IPS-18a (cell line): ENCODE results near the gene GPATCH8.

ENCODE experiments used
- H3K27ac ChIP-seq: one replicate; pipeline ENCODE4 v1.5.1; 2013; ENCODE audit warnings: low read length
- H3K27me3 ChIP-seq: one replicate; pipeline ENCODE4 v1.6.1; 2013; ENCODE audit warnings: mild to moderate bottlenecking, low read length; ENCODE audit not compliant: control insufficient read depth, insufficient read depth
- H3K36me3 ChIP-seq: one replicate; pipeline ENCODE4 v1.6.1; 2013; ENCODE audit warnings: low read depth, low read length; ENCODE audit not compliant: control insufficient read depth
- H3K4me1 ChIP-seq: one replicate; pipeline ENCODE4 v1.6.1; 2013; ENCODE audit warnings: low read depth, low read length; ENCODE audit not compliant: control insufficient read depth
- H3K4me3 ChIP-seq: one replicate; pipeline ENCODE4 v1.5.1; 2013; ENCODE audit warnings: low read length
- H3K9ac ChIP-seq: one replicate; pipeline ENCODE4 v1.6.1; 2013; ENCODE audit warnings: mild to moderate bottlenecking, low read length, moderate library complexity
- H3K9me3 ChIP-seq: one replicate; pipeline ENCODE4 v1.6.1; 2013; ENCODE audit warnings: low read depth, low read length; ENCODE audit not compliant: control insufficient read depth

Gene GPATCH8

DNA sequence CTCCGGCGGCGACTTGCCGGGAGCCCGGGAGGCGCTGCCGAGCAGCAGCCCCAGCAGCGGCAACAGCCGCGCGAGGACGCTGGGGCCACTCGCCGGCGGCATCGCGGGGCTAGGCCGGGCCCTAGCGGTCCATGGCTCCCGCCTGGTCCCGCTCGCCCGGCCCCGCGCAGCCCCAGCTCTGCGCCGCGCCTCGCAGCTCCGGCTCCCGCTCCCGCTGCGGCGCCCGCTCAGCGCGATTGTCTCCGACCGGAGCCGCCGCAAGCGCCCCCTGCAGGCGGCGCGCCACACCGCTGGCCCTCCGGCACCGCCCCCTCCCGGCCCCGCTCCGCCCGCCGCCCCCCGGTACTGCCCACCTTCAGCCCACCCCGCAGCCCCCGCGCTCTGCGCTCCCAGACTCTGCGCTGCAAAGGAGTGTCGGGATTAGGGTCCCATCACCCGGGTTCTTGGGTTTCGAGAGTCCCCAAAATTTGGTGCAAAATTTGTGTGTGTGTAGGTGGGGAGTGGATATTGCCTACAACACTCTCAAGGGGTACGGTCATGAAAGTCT, 139.5 kb downstream of the GPATCH8 start, which contains the start of gene FAM171A2:
TSS of gene FAM171A2 (minus strand) at position 241 of the 547 bp plus-strand sequence. CDS start at position 102, 139 bp downstream.
- Histone ChIP-seq H3K9me3 (no peaks in the 10 kb centered on the region), H3K4me3 (peak within 1 kb of the TSS; percentile 75), H3K27ac (no peak within 1 kb of the TSS), H3K4me1 (peaks cover 21% of the 10 kb centered on the region), H3K36me3 (peaks cover 6% of the 10 kb centered on the region), H3K27me3 (peaks cover 21% of the 10 kb centered on the region), H3K9ac (peak within 1 kb of the TSS; percentile 69)

DNA sequence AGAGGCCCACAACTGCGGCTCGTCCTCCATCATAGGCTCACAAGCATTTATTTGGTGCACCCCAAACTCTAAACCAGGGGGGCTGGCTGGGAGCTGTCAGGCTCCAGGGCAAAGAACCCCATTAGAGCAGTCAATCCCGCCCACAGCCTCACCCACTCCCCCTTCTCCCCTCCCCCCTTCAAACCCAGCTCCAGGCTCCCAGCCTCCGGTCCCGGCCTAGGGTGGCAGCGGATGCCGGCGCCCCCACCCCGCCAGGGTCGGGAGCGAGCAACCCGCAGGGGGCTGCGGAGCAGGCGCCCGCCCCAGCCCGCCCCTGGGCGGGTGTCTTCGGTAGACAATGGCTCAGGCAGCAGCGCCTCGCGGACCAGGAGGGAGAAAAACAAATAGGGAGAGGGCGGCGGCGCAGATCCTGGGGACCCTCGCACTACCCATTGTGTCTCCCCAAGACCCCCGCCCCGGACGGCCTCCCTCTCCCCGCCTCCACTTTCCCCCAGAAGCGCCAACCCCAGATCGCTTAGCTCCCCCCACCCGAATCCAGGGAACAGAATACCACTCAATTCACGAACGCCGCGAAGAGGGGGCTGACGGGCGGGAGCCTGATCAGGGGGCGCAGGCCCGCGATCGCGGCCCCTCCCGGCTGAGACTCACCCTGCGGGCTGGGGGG, 140.1 kb downstream of the GPATCH8 start:
- Histone ChIP-seq H3K9ac (peak overlapping the region; percentile 69), H3K4me3 (peak overlapping the region; percentile 75), H3K36me3 (peaks cover 6% of the 10 kb centered on the region), H3K27ac (no peak overlapping the region), H3K4me1 (peaks cover 21% of the 10 kb centered on the region), H3K9me3 (no peaks in the 10 kb centered on the region), H3K27me3 (peaks cover 21% of the 10 kb centered on the region)

DNA sequence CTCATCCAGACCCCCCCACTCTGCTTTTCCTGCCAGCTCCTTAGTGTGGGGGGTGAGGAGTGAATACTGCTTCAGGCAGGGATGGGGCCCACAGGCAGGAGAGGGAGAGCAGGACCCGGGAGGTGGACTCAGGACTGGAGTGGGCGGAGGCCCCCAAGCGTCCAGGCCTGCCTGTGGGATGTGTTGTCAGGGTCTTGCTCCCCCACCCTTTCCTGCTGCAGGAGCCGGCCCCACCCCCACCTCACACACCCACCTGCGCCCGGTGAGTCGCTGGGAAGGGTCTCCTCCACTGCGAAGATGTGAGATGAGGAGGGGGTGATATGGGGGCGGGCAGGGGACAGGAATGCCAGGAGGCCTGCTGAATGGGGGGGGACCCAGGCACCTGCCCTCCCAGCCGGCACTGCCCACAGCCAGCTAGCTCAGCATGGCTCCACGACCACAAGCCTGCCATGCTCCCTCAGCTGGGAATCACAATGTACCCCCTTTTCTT, 140.7 kb downstream of the GPATCH8 start:
- H3K36me3 ChIP-seq: peaks cover 6% of the 10 kb centered on the region
- peaks cover 21% of the 10 kb centered on the region for H3K4me1 ChIP-seq
- peak overlapping the region; percentile 75 for H3K4me3 ChIP-seq
- peaks cover 21% of the 10 kb centered on the region for H3K27me3 ChIP-seq
- no peaks in the 10 kb centered on the region for H3K9me3 ChIP-seq
- peak overlapping the region; percentile 69 for H3K9ac ChIP-seq
- no peak overlapping the region for H3K27ac ChIP-seq

DNA sequence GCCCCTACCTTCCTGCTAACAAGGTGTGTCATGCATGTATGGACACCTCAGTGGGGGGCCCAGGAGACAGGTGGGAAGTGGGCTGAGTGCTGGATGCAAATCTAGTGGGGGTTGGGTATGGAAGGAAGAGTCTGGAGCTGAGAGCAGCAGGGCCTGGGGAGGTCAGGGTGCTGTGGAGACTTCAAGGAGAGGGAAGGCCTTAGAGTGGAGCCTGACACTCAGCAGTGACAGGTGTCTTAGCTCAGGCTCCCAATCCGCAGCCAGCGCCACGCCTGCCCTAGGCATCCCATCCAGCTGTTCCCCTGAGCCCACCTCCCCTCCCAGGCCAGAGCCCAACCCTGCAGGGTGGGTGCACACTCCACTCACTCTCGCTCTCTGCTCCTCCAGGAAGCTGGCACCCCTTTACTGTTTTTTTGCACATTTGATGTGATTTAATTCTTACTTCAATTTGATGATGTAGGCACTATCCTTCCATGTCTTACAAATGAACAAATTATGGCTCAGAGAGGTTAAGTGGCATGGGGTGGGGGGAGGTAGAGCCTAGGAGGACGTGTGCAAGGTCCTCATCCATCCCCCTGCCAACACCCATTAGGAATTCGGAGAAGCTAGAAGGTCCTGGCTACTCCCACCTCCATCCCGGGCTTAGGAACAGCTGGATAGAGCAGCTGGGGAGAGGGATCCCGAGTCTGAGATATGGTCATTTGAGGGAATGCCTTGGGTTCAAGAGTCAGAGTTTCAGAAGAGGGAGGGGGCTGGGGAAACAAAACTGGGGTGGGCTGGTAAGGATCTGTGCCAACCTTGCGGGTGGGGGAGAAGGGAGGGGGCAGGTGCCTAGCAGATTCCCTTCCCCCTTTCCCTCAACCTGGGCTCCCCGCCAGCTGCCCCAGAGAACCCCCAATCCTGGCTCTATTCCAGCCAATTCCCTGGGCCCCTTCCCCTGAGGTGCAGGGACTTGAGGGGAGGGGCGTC, 141.6 kb downstream of the GPATCH8 start:
- Histone ChIP-seq H3K27ac (no peak overlapping the region), H3K27me3 (peaks cover 21% of the 10 kb centered on the region), H3K9me3 (no peaks in the 10 kb centered on the region), H3K4me3 (peak overlapping the region; percentile 75), H3K36me3 (peaks cover 6% of the 10 kb centered on the region), H3K9ac (no peak overlapping the region), H3K4me1 (peaks cover 21% of the 10 kb centered on the region)

DNA sequence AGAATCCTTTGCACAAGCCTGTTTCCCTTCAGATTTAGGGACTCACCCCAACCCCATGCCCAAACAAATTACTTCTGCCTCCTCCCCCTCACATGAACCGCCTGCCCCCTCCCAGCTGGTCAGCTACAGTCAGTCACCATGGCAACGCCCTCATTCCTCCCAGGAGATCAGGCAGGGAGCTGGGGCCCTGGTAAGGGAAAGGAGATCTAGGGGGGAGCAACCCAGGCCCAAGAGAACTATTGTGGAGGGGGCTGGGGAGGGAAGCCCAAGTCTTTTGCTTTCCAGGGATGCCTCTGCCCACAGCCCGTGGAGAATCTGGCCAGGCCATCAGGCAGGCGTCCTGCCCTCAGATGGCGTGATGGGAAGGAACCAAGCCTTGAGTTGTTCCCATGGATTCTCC, 142.4 kb downstream of the GPATCH8 start:
- Histone ChIP-seq H3K27me3 (peaks cover 19% of the 10 kb centered on the region), H3K4me3 (peak overlapping the region; percentile 19), H3K4me1 (peaks cover 21% of the 10 kb centered on the region), H3K27ac (no peak overlapping the region), H3K9me3 (no peaks in the 10 kb centered on the region), H3K9ac (no peak overlapping the region), H3K36me3 (peaks cover 6% of the 10 kb centered on the region)

DNA sequence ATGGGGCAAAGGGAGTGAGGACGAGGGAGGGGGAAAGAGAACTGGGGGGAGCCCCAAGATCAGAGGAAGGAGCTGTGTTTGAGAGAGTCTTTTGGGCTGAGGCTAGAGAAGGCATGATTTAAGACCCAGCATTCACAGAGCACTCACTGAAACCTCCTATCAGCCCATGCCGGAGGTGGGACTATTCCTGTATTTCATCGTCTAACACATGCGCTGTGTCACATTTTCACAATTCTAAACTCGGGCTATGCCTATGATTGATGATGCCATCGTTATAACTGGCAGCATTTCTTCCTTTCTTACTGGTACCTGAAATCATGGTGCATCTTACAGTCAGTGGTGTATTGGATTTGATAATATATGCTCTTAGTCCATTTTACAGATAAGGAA, 143.1 kb downstream of the GPATCH8 start:
- peak overlapping the region; percentile 19 for H3K4me3 ChIP-seq

DNA sequence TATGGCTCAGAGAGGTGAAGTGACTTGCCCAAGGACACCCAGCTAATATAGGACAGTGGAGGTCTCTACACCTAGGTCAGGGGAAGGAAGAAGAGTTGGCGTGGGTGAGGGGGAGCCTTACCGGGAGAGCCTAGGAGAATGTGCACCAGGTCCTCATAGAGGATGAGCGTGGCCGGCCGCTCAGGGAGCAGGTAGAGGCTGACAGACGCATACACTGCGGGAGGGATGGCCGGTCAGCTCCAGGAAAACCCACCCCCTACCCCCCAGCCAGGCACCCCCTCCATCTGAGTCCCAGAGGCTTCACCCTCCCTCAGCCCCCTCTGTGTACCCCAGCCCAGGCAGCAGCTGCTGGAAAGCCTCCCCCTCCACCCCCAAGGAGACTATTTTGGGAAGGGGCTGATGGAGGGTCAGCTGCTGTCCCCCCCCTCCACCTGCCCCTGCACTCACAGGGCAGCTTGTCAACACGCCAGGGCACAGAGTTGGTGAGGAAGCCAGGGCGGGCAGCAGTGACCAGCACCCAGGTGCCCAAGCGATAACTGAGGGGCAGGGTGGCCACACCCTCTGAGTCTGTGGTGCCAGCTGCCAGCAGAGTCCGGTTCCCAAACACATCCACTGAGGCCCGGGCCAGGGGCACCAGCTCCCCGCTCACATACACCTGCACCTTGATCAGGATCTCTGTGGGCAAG, 143.6 kb downstream of the GPATCH8 start:
- peaks cover 21% of the 10 kb centered on the region for H3K4me1 ChIP-seq
- peaks cover 7% of the 10 kb centered on the region for H3K27me3 ChIP-seq
- H3K9ac ChIP-seq: no peak overlapping the region
- peaks cover 6% of the 10 kb centered on the region for H3K36me3 ChIP-seq
- H3K27ac ChIP-seq: no peak overlapping the region
- no peaks in the 10 kb centered on the region for H3K9me3 ChIP-seq
- no peak overlapping the region for H3K4me3 ChIP-seq

More for the DNA sequence above, 143.1 kb downstream of the GPATCH8 start:
- Histone ChIP-seq H3K4me1 (peaks cover 21% of the 10 kb centered on the region), H3K9ac (no peak overlapping the region), H3K36me3 (peaks cover 6% of the 10 kb centered on the region), H3K9me3 (no peaks in the 10 kb centered on the region), H3K27ac (no peak overlapping the region), H3K27me3 (peaks cover 12% of the 10 kb centered on the region)

DNA sequence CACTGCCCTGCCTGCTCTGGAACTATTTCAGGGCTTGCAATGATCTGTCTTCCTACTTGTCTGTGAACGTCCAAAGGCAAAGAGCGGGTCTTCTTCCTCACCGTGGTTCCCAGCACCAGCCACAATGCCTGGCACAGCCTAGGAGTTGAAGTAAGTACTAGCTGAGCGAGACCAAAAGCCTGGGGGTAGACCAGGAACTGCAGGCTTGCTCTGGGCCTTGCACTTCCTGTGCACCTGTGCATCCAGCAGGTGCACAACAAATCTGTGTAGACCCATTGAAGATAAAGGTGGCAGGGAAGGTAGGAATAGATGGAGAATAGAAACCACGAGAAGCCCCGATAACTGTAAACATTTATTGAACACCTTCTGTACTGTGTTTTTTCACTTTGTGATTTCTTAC, 144.2 kb downstream of the GPATCH8 start:
- peaks cover 6% of the 10 kb centered on the region for H3K36me3 ChIP-seq
- no peaks in the 10 kb centered on the region for H3K9me3 ChIP-seq
- no peak overlapping the region for H3K27ac ChIP-seq
- no peak overlapping the region for H3K4me3 ChIP-seq
- peaks cover under 1% of the 10 kb centered on the region for H3K27me3 ChIP-seq
- H3K9ac ChIP-seq: no peak overlapping the region
- peaks cover 21% of the 10 kb centered on the region for H3K4me1 ChIP-seq

DNA sequence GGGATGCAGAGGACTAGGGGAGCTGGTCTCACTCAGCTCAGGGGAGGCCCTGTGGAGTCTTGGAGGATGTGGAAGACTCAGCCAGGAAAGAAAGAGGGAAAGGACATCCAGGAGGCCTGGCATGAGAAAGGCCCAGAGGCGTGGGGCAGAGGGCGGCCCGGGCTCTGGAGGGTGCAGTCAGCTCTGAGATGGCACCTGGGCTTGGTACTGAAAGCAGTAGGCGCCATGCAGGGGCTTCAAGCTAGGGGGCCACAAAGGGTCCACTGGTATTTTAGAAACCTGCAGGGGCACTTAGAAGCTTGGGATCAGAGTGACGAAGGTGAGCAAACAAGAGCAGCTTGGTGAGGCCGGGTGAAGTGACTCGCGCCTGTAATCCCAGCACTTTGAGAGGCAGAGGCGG, 145.1 kb downstream of the GPATCH8 start:
- Histone ChIP-seq H3K36me3 (peaks cover 6% of the 10 kb centered on the region), H3K9ac (no peak overlapping the region), H3K4me1 (peaks cover 21% of the 10 kb centered on the region), H3K9me3 (no peaks in the 10 kb centered on the region), H3K27me3 (peaks cover 4% of the 10 kb centered on the region), H3K4me3 (no peak overlapping the region), H3K27ac (no peak overlapping the region)

DNA sequence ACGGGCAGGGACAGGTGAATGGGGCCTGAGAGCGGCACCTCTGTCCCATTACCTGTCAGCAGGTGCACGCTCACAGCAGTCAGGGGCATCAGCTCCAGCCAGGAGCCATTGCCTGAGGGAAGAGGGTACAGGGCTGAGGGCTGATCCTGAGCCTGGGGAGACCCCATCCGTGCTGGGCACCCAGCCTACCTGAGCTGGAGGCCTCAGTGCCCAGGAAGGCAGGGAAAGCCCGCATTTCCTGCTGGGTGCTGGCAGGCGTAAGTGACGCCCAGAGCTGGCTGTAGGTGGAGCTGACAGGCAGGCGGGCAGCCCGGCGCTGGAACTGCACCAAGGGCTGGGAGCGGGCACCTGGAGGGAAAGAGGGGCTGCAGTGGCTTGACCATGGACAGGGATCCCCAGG, 147.0 kb downstream of the GPATCH8 start:
- H3K36me3 ChIP-seq: peaks cover 6% of the 10 kb centered on the region
- no peak overlapping the region for H3K4me3 ChIP-seq
- no peak overlapping the region for H3K27ac ChIP-seq
- H3K9ac ChIP-seq: no peak overlapping the region
- peaks cover 9% of the 10 kb centered on the region for H3K4me1 ChIP-seq
- no peaks in the 10 kb centered on the region for H3K9me3 ChIP-seq
- H3K27me3 ChIP-seq: peaks cover 7% of the 10 kb centered on the region

DNA sequence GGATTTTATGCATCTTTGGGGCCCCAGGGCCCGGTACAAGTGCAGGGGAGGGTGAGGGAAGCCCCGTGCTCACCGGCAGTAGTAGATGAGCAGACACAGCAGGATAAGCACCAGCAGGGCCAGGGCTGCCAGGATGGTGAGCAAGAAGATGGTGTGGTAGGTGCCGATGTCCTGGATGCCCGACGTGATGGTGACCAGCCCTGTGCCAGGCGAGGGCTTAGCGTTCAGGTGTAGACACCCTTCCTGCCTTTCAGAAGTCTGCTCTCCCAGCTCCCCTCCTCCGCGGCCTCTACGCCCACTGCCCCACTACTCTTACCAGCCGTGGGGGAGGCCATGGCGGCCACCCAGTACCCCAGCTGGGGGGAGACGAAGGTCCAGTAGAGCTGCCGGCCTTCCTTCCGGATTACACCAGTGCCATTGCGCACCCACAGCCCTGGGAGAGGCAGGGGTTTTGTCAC, 147.5 kb downstream of the GPATCH8 start:
- peaks cover 7% of the 10 kb centered on the region for H3K27me3 ChIP-seq
- H3K27ac ChIP-seq: no peak overlapping the region
- H3K9me3 ChIP-seq: no peaks in the 10 kb centered on the region
- H3K36me3 ChIP-seq: peaks cover 6% of the 10 kb centered on the region
- no peak overlapping the region for H3K9ac ChIP-seq
- peaks cover 4% of the 10 kb centered on the region for H3K4me1 ChIP-seq
- no peak overlapping the region for H3K4me3 ChIP-seq
